Gastrocnemius medialis (tissue), 4 donors: ENCODE data around the gene MRM2.

Source experiments
- POLR2A ChIP-seq, 2 donors: fragments of 450-650 bp; IDR thresholded peaks; one replicate each; pipeline ENCODE4 v1.6.1; 2017; ENCODE audit warnings: antibody characterized with exemption in 2 of 2, mild to moderate bottlenecking in 2 of 2, moderate library complexity in 2 of 2
- TF ChIP-seq, protein P1 (sequence below), 5 experiments: fragments of 450-650 bp in 3 of 5; fragments of 200-600 bp in 2 of 5; sonication (generic) in 2 of 5; IDR thresholded peaks in 4 of 5; conservative IDR thresholded peaks in 1 of 5; 1 replicate in 4 of 5; 2 replicates in 1 of 5; pipeline ENCODE4 v1.5.1; 2016 to 2019; ENCODE audit warnings: antibody characterized with exemption in 5 of 5, mild to moderate bottlenecking in 3 of 5, moderate library complexity in 3 of 5

DNA sequence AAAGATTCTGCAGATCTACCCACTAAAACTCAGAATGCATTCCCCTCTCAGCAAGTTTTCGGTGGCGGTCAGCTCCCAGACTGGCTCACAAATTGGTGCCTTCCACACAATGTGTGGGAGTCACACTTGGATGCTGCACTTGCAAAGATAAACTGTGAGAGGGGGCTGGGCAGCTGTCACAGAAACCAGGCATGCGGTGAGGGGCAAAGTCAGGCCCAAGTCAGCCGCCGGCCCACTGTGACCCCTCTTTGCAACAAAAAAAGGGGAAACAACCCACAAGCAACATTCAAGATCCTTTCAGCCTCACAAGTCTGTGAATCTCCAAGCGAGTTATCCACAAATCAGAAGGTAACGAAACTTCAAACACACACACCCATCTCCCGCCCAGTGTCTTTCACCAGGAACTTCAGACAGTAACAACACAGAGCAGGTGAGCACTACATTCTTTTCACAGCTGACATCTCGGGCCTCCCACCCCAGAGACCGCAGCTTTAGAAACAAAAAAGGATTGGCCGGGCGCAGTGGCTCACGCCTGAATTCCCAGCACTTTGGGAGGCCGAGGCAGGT is 40.3 kb upstream of the MRM2 start:
- no peak for TF ChIP-seq POLR2A (IDR thresholded peaks at IDR 0.05)
- TF ChIP-seq, protein P1, sequence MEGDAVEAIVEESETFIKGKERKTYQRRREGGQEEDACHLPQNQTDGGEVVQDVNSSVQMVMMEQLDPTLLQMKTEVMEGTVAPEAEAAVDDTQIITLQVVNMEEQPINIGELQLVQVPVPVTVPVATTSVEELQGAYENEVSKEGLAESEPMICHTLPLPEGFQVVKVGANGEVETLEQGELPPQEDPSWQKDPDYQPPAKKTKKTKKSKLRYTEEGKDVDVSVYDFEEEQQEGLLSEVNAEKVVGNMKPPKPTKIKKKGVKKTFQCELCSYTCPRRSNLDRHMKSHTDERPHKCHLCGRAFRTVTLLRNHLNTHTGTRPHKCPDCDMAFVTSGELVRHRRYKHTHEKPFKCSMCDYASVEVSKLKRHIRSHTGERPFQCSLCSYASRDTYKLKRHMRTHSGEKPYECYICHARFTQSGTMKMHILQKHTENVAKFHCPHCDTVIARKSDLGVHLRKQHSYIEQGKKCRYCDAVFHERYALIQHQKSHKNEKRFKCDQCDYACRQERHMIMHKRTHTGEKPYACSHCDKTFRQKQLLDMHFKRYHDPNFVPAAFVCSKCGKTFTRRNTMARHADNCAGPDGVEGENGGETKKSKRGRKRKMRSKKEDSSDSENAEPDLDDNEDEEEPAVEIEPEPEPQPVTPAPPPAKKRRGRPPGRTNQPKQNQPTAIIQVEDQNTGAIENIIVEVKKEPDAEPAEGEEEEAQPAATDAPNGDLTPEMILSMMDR (IDR thresholded peaks at IDR 0.05 in 4 of 5, conservative IDR thresholded peaks at IDR 0.05 in 1 of 5), result no peak
